SK-N-SH treated with all-trans-retinoic acid at 6 μM for 48 hours (cell line): ENCODE data around the gene CA7.

Experiments used
- ARNTL ChIP-seq: fragments of 450-650 bp; formaldehyde crosslinking; IDR thresholded peaks from 2 replicates; pipeline ENCODE4 v1.5.0; 2020; ENCODE audit warnings: low read depth, mild to moderate bottlenecking, moderate library complexity, borderline replicate concordance
- SNAI2 ChIP-seq: fragments of 250-450 bp; sonication (Bioruptor Pico); IDR thresholded peaks from 2 replicates; pipeline ENCODE4 v1.5.0; 2020; ENCODE audit warnings: mild to moderate bottlenecking, moderate library complexity
- ZFP3 ChIP-seq: fragments of 250-450 bp; sonication (Bioruptor Pico); IDR thresholded peaks from 2 replicates; pipeline ENCODE4 v1.5.0; 2020; ENCODE audit warnings: mild to moderate bottlenecking, moderate library complexity
- ZNF8 ChIP-seq: fragments of 450-650 bp; formaldehyde crosslinking; IDR thresholded peaks from 2 replicates; pipeline ENCODE4 v1.5.0; 2020; ENCODE audit warnings: mild to moderate bottlenecking, moderate library complexity
- TF ChIP-seq, protein P1 (sequence below): fragments of 250-450 bp; sonication (Bioruptor Pico); IDR thresholded peaks from 2 replicates; pipeline ENCODE4 v1.8.0; 2020; ENCODE audit warnings: mild to moderate bottlenecking, moderate library complexity, borderline replicate concordance

DNA sequence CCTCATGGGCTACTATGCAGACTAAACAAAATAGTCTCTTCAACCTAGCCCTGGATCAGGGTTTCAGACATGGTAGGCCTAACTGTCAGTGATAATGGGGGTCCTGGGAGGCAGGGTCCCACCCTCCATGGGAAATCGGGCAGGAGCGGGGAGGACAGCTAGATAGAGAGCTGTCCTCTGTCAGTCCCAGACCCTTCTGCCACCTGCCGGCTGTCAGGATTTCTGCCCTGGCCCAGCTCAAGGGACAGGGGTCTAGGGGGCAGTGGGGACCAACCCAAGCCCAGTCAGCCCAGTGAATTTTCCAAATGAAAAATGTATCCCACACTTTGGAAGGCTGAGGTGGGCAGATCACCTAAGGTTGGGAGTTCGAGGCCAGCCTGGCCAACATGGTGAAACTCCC lies 5.3 kb downstream of the CA7 start:
- TF ChIP-seq ZNF8 (CRISPR knock-in tag), result no peak
- TF ChIP-seq ARNTL (CRISPR knock-in tag), result no peak
- no peak for TF ChIP-seq ZFP3 (CRISPR knock-in tag)
- TF ChIP-seq SNAI2 (CRISPR knock-in tag), result no peak
- TF ChIP-seq, protein P1, sequence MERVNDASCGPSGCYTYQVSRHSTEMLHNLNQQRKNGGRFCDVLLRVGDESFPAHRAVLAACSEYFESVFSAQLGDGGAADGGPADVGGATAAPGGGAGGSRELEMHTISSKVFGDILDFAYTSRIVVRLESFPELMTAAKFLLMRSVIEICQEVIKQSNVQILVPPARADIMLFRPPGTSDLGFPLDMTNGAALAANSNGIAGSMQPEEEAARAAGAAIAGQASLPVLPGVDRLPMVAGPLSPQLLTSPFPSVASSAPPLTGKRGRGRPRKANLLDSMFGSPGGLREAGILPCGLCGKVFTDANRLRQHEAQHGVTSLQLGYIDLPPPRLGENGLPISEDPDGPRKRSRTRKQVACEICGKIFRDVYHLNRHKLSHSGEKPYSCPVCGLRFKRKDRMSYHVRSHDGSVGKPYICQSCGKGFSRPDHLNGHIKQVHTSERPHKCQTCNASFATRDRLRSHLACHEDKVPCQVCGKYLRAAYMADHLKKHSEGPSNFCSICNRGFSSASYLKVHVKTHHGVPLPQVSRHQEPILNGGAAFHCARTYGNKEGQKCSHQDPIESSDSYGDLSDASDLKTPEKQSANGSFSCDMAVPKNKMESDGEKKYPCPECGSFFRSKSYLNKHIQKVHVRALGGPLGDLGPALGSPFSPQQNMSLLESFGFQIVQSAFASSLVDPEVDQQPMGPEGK (CRISPR knock-in tag), result no peak
